Body of pancreas (tissue), 4 donors: ENCODE measurements around the gene CTPS1. TPM values are rescaled to one million over a fixed set of nuclear protein-coding genes. Genes with fewer than 3 reads are reported as not detected.
A peak's percentile ranks its signal among the peaks of the same experiment; 100 is the strongest.

ENCODE experiments used
- ATAC-seq: fragments of 150-250 bp; one replicate; pipeline ENCODE4 v1.9.1; 2016
- DNase-seq, 4 donors: peaks; one replicate each; pipeline ENCODE4 v3.0.0-alpha.2; 2019
- H3K27ac ChIP-seq, 4 donors: fragments of 200-600 bp; sonication (generic); 1 replicate in 3 of 4; 2 replicates in 1 of 4; pipeline versions ENCODE4 v1.5.1 to v1.6.1; 2016 to 2019; ENCODE audit warnings: mild to moderate bottlenecking in 1 of 4, mixed read lengths in 1 of 4, moderate library complexity in 1 of 4
- H3K27me3 ChIP-seq, 2 donors: fragments of 200-600 bp; sonication (generic); one replicate each; pipeline ENCODE4 v1.6.0; 2016; ENCODE audit warnings: mild to moderate bottlenecking in 1 of 2
- H3K36me3 ChIP-seq, 2 donors: fragments of 200-600 bp; sonication (generic); replicated peaks in 1 of 2; 2 replicates each; pipeline ENCODE4 v1.5.1; 2016; ENCODE audit warnings: low read depth in 2 of 2; ENCODE audit not compliant: insufficient read depth in 1 of 2
- H3K4me1 ChIP-seq: fragments of 200-600 bp; sonication (generic); one replicate; pipeline ENCODE4 v1.6.0; 2016
- H3K4me3 ChIP-seq, 2 donors: fragments of 200-600 bp; sonication (generic); 1 replicate in 1 of 2; 2 replicates in 1 of 2; pipeline ENCODE4 v1.5.1; 2016 to 2019
- H3K9me3 ChIP-seq, 3 donors: fragments of 200-600 bp; sonication (generic); 1 replicate in 2 of 3; 2 replicates in 1 of 3; pipeline ENCODE4 v1.5.1; 2016
- CTCF ChIP-seq, 7 experiments: fragments of 450-650 bp in 4 of 7; fragments of 200-600 bp in 3 of 7; sonication (generic) in 3 of 7; IDR thresholded peaks; one replicate each; pipeline ENCODE4 v1.5.1; 2016 to 2019; ENCODE audit warnings: antibody characterized with exemption in 7 of 7
- POLR2A ChIP-seq, 3 donors: fragments of 450-650 bp; IDR thresholded peaks; one replicate each; pipeline ENCODE4 v1.6.1; 2016; ENCODE audit warnings: antibody characterized with exemption in 3 of 3, mild to moderate bottlenecking in 2 of 3
- WGBS, 2 donors: methylation state at CpG; one replicate each; pipeline ENCODE4 v1.1.5; 2017; 5-methylcytosine and 5-hydroxymethylcytosine counted together
- intact Hi-C: fragments of 100-400 bp; cut with DNase I; formaldehyde crosslinking; loops from one replicate; pipeline ENCODE4 v1.15.1; 2023
- total RNA-seq, 2 donors: library from RNA; depleted of rRNA; stranded (reverse); fragments of >200 nt; gene quantifications; one replicate each; pipeline ENCODE4 v1.1.0, GENCODE V29; 2016

CTPS1 gene
- total RNA-seq, 2 donors from 2014 or later, result 8.9 to 13.0 TPM

- H3K27me3 ChIP-seq, result no peaks in the 10 kb centered on the region
- no peaks in the 10 kb centered on the region for H3K4me1 ChIP-seq
- WGBS, 2 donors, result 67 to 70% methylated on average over 9 to 12 of the region's 12 CpGs
- intact Hi-C loops, result no loop called here
- H3K9me3 ChIP-seq, result no peaks in the 10 kb centered on the region
- H3K27ac ChIP-seq, result no peak within 1 kb of the TSS
- no peak for TF ChIP-seq CTCF (IDR thresholded peaks at IDR 0.05)
- no peak for TF ChIP-seq POLR2A (IDR thresholded peaks at IDR 0.05)
- DNase-seq, result no peak
- H3K4me3 ChIP-seq, result no peak within 1 kb of the TSS
- H3K36me3 ChIP-seq, result no peaks in the 10 kb centered on the region
- ATAC-seq, result no peak
Measured at GRCh38 chr1:41021526-41022308, 42.2 kb downstream of the CTPS1 start, which contains the start of gene SLFNL1. Gene SLFNL1 (minus strand): TSS chr1:41021725. CDS start chr1:41020660, 1,065 bp downstream.

- H3K27me3 ChIP-seq, result no peaks in the 10 kb centered on the region
- TF ChIP-seq CTCF (IDR thresholded peaks at IDR 0.05) (no peak), POLR2A (IDR thresholded peaks at IDR 0.05) (no peak)
- no peaks in the 10 kb centered on the region for H3K9me3 ChIP-seq
- no peak for ATAC-seq
- WGBS, 2 donors, result 87 to 96% methylated on average over 4 to 10 of the region's 10 CpGs
- peaks cover 0 to 3% of the 10 kb centered on the region in 2 donors for H3K36me3 ChIP-seq
- intact Hi-C loops, result no loop called here
- no peaks in the 10 kb centered on the region for H3K4me1 ChIP-seq
- no peak for DNase-seq
- H3K4me3 ChIP-seq, result no peak overlapping the region
- H3K27ac ChIP-seq, result no peak overlapping the region
Measured at GRCh38 chr1:41022424-41022823, 42.9 kb downstream of the CTPS1 start.

- no peaks in the 10 kb centered on the region for H3K4me1 ChIP-seq
- H3K4me3 ChIP-seq, result no peak overlapping the region
- TF ChIP-seq CTCF (IDR thresholded peaks at IDR 0.05) (peak in 5 of 7 experiments; percentile 9 to 30 (median 21)), POLR2A (IDR thresholded peaks at IDR 0.05) (no peak)
Measured at GRCh38 chr1:41023279-41023990, 43.9 kb downstream of the CTPS1 start.

GRCh38 chr1:41024953-41025352 lies 45.5 kb downstream of the CTPS1 start:
- WGBS, 2 donors, result 63 to 79% methylated on average over 2 of the region's 2 CpGs
- H3K27ac ChIP-seq, result no peak overlapping the region
- H3K4me3 ChIP-seq, result no peak overlapping the region
- no peaks in the 10 kb centered on the region for H3K4me1 ChIP-seq
- H3K9me3 ChIP-seq, result no peaks in the 10 kb centered on the region
- peaks cover 0 to 13% of the 10 kb centered on the region in 2 donors for H3K36me3 ChIP-seq
- ATAC-seq (no peak), DNase-seq (no peak)
- no peaks in the 10 kb centered on the region for H3K27me3 ChIP-seq
- intact Hi-C loops, result no loop called here
- TF ChIP-seq POLR2A (IDR thresholded peaks at IDR 0.05), result no peak
- no peak for TF ChIP-seq CTCF (IDR thresholded peaks at IDR 0.05)

More at GRCh38 chr1:41023279-41023990, 43.9 kb downstream of the CTPS1 start:
- intact Hi-C loops, result no loop called here
- Histone ChIP-seq H3K36me3 (peaks cover 0 to 11% of the 10 kb centered on the region in 2 donors), H3K27me3 (no peaks in the 10 kb centered on the region), H3K27ac (no peak overlapping the region), H3K9me3 (no peaks in the 10 kb centered on the region)
- 98 to 100% methylated on average over 3 to 5 of the region's 5 CpGs for WGBS, 2 donors
- ATAC-seq (no peak), DNase-seq (no peak)
